ENCODE results near the gene RPS6KB2.

The RPS6KB2 gene

GRCh38 chr11:67404515-67405195 is 23.6 kb upstream of the RPS6KB2 start:
- Histone ChIP-seq H3K4me2 (no peak overlapping the region), H3K79me2 (ENCODE audit: insufficient read depth, low read depth) (peaks cover 13% of the 10 kb centered on the region), H3K4me1 (ENCODE audit: low read depth, poor library complexity, severe bottlenecking) (peaks cover 7% of the 10 kb centered on the region)

GRCh38 chr11:67405196-67405567 is 23.1 kb upstream of the RPS6KB2 start:
- Histone ChIP-seq H3K4me1 (ENCODE audit: low read depth, poor library complexity, severe bottlenecking) (peaks cover 7% of the 10 kb centered on the region), H3K9ac (no peak overlapping the region), H3K36me3 (ENCODE audit: insufficient read depth) (no peaks in the 10 kb centered on the region), H4K20me1 (ENCODE audit: insufficient read depth) (no peaks in the 10 kb centered on the region), H3K4me3 (IDR thresholded peaks at IDR 0.05; ENCODE audit: insufficient read depth, low read depth, low read length) (no peak overlapping the region), H2AFZ (ENCODE audit: low read depth) (no peak overlapping the region), H3K79me2 (ENCODE audit: insufficient read depth, low read depth) (peaks cover 13% of the 10 kb centered on the region), H3K27me3 (ENCODE audit: insufficient read depth, low read depth) (no peaks in the 10 kb centered on the region), H3K4me2 (no peak overlapping the region), H3K27ac (no peak overlapping the region)
- TF ChIP-seq CTCF (conservative IDR thresholded peaks at IDR 0.05; ENCODE audit: low read depth, low read length) = no peak

More at GRCh38 chr11:67404515-67405195, 23.6 kb upstream of the RPS6KB2 start:
- Histone ChIP-seq H3K4me3 (IDR thresholded peaks at IDR 0.05; ENCODE audit: insufficient read depth, low read depth, low read length) (no peak overlapping the region), H3K27me3 (ENCODE audit: insufficient read depth, low read depth) (no peaks in the 10 kb centered on the region), H3K36me3 (ENCODE audit: insufficient read depth) (no peaks in the 10 kb centered on the region), H4K20me1 (ENCODE audit: insufficient read depth) (no peaks in the 10 kb centered on the region), H3K9ac (no peak overlapping the region), H2AFZ (ENCODE audit: low read depth) (no peak overlapping the region), H3K27ac (no peak overlapping the region)
- no peak for TF ChIP-seq CTCF (conservative IDR thresholded peaks at IDR 0.05; ENCODE audit: low read depth, low read length)

- Histone ChIP-seq H2AFZ (ENCODE audit: low read depth) (no peak overlapping the region), H3K4me1 (ENCODE audit: low read depth, poor library complexity, severe bottlenecking) (peaks cover 7% of the 10 kb centered on the region), H4K20me1 (ENCODE audit: insufficient read depth) (no peaks in the 10 kb centered on the region), H3K27ac (no peak overlapping the region), H3K27me3 (ENCODE audit: insufficient read depth, low read depth) (no peaks in the 10 kb centered on the region), H3K79me2 (ENCODE audit: insufficient read depth, low read depth) (peaks cover 6% of the 10 kb centered on the region), H3K4me3 (IDR thresholded peaks at IDR 0.05; ENCODE audit: insufficient read depth, low read depth, low read length) (no peak overlapping the region), H3K4me2 (no peak overlapping the region), H3K9ac (no peak overlapping the region), H3K36me3 (ENCODE audit: insufficient read depth) (no peaks in the 10 kb centered on the region)
- TF ChIP-seq CTCF (conservative IDR thresholded peaks at IDR 0.05; ENCODE audit: low read depth, low read length) = no peak
These were observed 22.5 kb upstream of the RPS6KB2 start for GRCh38 chr11:67405688-67406339.

GRCh38 chr11:67406420-67406968 is 21.8 kb upstream of the RPS6KB2 start:
- H3K4me1 ChIP-seq (ENCODE audit: low read depth, poor library complexity, severe bottlenecking) = peaks cover 7% of the 10 kb centered on the region
- H3K9ac ChIP-seq = no peak overlapping the region
- H3K79me2 ChIP-seq (ENCODE audit: insufficient read depth, low read depth) = no peaks in the 10 kb centered on the region; the same call in 1 of the 2 replicates
- TF ChIP-seq CTCF (conservative IDR thresholded peaks at IDR 0.05; ENCODE audit: low read depth, low read length) = no peak
- H3K4me3 ChIP-seq (IDR thresholded peaks at IDR 0.05; ENCODE audit: insufficient read depth, low read depth, low read length) = no peak overlapping the region
- no peaks in the 10 kb centered on the region for H3K36me3 ChIP-seq (ENCODE audit: insufficient read depth)
- no peak overlapping the region for H3K27ac ChIP-seq
- H4K20me1 ChIP-seq (ENCODE audit: insufficient read depth) = no peaks in the 10 kb centered on the region
- no peak overlapping the region for H2AFZ ChIP-seq (ENCODE audit: low read depth)
- peaks cover 2% of the 10 kb centered on the region; the same call in 1 of the 2 replicates for H3K27me3 ChIP-seq (ENCODE audit: insufficient read depth, low read depth)
- H3K4me2 ChIP-seq = no peak overlapping the region
